BLaER1 treated with 17β-estradiol and CSF1 and Interleukin-3, amounts not matched to agents 10 nM and 100 nM (cell line): ENCODE measurements around the gene IL19.

Experiments used
- H3K27ac ChIP-seq, 11 experiments: shearing (Covaris generic); formaldehyde crosslinking; 2 replicates each; pipeline ENCODE4 v1.8.1; 2022
- H3K27me3 ChIP-seq, 11 experiments: shearing (Covaris generic); formaldehyde crosslinking; 2 replicates each; pipeline ENCODE4 v1.8.1; 2022
- H3K36me3 ChIP-seq, 11 experiments: shearing (Covaris generic); formaldehyde crosslinking; 2 replicates each; pipeline ENCODE4 v1.8.1; 2022
- H3K4me1 ChIP-seq, 10 experiments: shearing (Covaris generic); formaldehyde crosslinking; 2 replicates each; pipeline ENCODE4 v1.8.1; 2022
- H3K4me2 ChIP-seq, 11 experiments: shearing (Covaris generic); formaldehyde crosslinking; 2 replicates each; pipeline ENCODE4 v1.8.1; 2022
- H3K4me3 ChIP-seq, 10 experiments: shearing (Covaris generic); formaldehyde crosslinking; 2 replicates each; pipeline ENCODE4 v1.8.1; 2022
- H3K9ac ChIP-seq, 11 experiments: shearing (Covaris generic); formaldehyde crosslinking; 2 replicates each; pipeline ENCODE4 v1.8.1; 2022
- H3K9me3 ChIP-seq, 11 experiments: shearing (Covaris generic); formaldehyde crosslinking; replicated peaks in 1 of 11; 2 replicates each; pipeline ENCODE4 v1.8.1; 2022
- H4K20me1 ChIP-seq, 11 experiments: shearing (Covaris generic); formaldehyde crosslinking; 2 replicates each; pipeline ENCODE4 v1.8.1; 2022
- Cebpa-rat ChIP-seq, 11 experiments: shearing (Covaris generic); IDR thresholded peaks; 2 replicates each; pipeline ENCODE4 v1.8.1; 2022

The IL19 gene

GRCh38 chr1:206891412-206891811 is 120.8 kb downstream of the IL19 start:
- Histone ChIP-seq H4K20me1 (no peaks in the 10 kb centered on the region), H3K4me2 (peak overlapping the region; percentile 59 to 83 (median 71); a peak in 21 of 22 replicates), H3K4me3 (no peak overlapping the region), H3K27ac (peak overlapping the region in 7 of 11 experiments; percentile 13 to 62 (median 42); a peak in 8 of 22 replicates), H3K9ac (peak overlapping the region in 1 of 11 experiments; percentile 19; a peak in 1 of 22 replicates), H3K27me3 (peaks cover 0 to 18% (median 0%) of the 10 kb centered on the region in 11 experiments; a peak in 3 of 22 replicates), H3K9me3 (peaks cover 0 to 22% (median 13%) of the 10 kb centered on the region in 11 experiments; a peak in 13 of 22 replicates), H3K4me1 (peaks cover 17 to 40% (median 24%) of the 10 kb centered on the region in 10 experiments), H3K36me3 (no peaks in the 10 kb centered on the region)
- TF ChIP-seq Cebpa-rat (IDR thresholded peaks at IDR 0.05): no peak
